Epidermal melanocyte (primary cell): ENCODE results near the gene LURAP1L.
A peak's percentile ranks its signal among the peaks of the same experiment; 100 is the strongest.

Experiments
- DNase-seq: peaks from one replicate; pipeline ENCODE4 v3.0.0; 2011; ENCODE audit warnings: low spot score; ENCODE audit not compliant: insufficient read length

Gene LURAP1L

DNA sequence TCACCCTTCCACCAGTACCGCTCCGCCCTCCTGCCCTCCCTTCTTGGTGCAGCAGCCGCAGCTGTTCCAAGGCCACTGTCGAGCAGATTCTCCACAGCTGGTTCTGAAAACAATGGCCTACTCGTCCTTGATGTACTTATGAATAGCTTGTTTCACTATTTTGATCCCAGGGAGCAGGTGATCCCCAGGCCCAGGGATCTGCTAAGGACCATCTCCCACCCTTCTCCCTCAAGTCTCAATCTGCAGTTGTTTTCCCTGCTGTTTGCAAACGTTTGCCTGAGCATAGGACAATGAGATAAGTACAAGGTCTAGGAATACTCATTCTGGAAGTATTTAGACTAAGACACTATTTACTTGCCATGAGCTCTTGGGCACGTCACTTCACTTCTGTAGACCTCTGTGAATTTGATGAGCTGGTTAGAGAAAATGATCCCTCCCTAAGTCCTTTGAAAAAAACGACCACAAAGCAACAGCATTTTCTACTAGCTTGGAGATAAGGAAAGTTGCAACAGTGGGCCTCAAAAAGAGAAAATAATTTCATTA, 1.8 kb downstream of the LURAP1L start:
- DNase-seq: peak; percentile 75

DNA sequence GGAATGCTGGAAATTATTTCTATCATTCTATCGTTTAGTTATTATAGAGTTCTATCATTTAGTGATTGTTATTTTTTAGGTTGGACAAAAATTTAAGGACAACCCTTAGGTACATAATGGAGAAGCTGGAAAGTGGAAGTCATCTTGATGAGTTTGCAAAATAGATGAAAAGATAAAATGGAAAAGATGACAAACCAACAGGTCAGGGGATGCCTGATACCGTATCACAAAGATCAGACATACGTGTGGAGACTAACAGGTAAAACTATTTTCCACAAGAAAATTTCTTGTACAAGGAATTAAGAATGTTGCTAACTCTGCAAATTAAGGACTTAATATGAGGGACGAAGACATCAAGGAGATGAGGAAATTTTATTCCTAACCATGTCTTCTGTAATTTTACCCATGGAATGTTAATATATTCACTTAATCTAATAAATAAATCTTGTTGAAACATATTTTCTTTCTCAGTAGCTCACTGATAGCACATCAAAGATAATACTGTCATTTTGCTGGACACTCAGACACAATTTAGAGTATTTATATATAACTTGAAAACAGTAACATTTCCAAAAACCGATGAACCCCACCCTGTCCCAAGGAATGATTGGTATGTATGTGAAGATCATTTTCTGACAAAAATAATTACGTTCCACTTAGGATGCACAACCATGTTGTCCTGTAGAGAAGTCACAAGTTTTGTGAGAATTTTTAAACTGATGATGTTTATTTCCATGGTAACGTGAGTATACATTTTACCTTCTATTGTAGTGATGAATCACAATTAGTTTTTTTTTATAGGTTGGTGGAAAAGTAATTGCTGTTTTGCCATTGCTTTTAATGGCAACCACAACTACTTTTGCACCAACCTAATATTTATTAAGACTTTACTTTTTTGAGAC, 2.6 kb downstream of the LURAP1L start:
- no peak for DNase-seq

DNA sequence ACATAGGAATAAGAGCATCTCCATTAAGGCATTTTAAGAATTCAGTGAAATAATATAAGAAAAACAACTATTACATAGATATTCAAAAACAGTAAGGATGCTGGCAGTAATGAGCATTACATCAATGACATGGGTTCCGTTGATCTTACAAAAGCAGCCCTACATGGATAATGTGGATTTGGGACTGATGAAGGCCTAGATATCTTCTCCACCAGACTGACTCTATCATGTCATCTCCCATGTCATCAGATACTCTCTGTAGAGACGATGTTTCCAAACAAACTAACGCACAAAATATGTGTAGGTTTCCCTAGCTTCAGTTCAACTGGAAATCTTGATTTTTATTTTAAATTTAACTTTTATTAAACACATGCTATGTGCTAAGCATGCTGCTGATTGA, 3.6 kb downstream of the LURAP1L start:
- DNase-seq: no peak

DNA sequence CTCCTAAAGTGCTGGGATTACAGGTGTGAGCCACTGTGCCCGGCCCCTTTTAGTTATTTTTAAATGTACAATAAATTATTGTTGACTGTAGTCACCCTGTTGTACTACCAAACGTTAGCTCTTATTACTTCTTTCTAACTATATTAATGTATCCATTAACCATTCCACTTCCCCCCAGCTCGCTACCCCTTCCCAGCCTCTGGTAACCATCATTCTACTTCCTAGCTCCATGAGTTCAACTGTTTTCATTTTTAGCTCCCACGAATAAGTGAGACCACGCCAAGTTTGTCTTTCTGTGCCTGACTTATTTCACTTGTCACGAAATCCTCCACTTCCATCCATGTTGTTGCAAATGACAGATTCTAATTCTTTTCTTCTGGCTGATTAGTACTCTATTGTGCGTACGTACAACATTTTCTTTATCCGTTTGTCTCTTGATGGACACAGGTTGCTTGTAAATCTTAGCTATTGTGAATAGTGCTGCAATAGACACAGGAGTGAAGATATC, 6.5 kb downstream of the LURAP1L start:
- DNase-seq: no peak

DNA sequence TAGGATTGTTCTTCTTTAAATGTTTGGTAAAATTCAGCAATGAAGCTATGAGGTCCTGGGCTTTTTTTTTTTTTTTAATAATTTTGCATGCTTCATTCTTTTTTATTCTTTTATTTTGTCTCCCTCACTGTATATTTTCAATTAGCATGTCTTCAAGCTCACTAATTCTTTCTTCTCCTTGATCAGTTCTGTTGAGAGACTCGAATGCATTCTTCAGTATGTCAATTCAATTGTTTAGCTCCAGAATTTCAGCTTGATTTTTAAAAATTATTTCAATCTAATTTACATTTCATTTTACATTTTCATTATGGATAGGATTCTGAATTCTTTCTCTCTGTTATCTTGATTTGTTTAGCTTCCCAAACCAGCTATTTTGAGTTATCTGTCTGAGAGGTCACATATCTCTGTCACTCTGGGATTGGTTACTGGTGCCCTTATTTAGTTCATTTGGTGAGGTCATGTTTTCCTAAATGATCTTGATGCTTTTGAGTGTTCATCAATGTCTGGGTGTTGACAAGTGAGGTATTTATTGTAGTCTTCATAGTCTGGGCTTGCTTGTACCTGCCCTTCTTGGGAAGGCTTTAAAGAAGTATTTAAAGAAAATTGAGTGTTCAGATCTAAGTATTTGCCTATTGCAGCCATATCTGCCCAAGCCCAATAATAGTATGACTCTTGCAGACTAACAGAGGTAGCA, 9.1 kb downstream of the LURAP1L start:
- DNase-seq: no peak

DNA sequence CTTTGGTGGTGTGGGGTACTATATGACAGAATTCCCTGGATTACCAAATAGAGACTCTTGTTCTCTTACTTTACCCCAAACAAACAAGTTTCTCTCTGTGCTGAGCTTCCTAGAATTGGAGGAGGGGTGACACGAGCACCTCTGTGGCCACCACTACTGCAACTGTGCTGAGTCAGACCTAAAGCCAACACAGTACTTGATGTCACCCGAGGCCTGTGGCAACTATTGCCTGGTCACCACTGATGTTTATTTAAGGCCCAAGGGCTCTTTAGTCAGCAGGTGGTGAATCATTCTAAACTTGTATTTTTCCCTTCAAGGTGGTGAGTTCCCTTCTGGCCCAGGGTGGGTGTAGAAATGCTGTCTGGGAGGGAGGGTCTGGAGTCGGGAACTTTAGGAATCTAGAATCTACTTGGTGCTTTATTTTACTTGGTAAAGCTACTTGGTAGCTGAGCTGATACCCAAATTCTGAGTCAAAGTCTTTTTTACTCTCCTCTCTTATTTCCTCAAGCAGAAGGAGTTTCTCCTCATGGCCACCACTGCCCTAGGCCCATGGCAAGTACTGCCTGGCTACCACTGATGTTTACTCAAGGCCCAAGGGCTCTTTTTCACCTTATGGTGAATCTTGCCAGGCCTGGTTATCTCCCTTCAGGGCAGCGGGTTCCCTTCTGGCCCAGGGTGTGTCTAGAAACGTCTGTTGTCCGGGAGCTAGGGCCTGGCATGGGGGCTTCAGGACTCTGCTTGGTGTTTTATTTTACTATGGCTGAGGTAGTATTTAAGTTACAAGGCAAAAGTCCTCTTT, 9.8 kb downstream of the LURAP1L start:
- DNase-seq: no peak

DNA sequence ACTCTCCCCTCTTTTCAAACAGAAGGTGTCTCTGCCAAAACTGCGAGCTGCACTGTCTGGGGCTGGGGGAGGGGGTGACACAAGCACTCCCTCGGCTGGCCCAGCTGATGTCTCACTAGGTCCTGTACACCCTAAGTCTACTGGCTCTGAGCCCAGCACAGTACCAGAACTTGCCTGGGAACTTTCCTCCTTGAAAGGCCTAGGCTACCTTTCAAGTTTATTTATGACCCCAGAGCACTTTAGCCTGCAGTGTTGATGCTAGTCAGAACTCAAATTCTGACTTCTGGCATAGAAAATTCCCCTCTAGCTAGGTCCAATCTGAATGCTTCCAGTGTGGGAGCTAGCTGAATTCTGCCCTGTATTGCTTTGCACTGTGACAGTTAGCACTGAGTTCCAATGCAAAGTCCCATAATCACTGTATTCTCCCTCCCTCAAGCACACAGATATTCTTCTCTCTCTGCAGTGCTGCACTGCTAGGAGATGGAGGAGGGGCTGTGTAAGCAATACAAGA, 10.5 kb downstream of the LURAP1L start:
- no peak for DNase-seq

DNA sequence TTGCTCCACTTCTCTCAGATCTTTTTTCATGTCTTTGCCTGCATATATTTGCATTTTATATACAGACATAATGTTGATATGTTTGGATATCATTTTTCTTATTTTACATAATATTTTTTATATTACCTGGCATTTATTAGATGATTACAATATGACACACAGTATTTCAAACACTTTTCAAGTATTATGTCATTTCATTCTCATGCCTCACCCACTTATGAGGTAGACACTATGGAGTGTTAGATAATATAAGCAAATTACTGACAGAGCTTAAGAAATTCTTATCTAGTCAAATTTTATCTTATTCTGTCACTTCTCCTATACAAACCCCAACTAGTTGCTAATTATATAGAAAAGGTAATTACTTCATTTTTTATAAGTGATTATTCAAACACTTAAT, 11.1 kb downstream of the LURAP1L start:
- no peak for DNase-seq

DNA sequence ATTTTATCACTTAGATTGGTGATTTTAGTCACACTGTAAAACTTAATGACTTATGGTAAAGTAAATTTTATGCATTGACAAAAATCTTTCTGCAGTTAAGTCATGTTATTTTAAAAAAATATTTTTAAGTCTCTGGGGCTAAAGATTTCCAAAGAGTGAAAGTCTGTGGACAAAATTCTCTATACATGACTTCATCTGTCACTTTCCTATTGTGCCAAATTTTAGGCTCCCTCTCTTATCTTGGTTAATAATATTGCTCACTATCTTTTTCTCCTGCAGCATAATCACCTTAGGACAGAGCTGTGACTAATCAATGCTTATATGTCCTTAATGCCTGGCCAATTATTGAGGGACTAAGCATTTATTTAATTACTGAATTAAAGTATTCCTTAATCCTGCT, 15.2 kb downstream of the LURAP1L start:
- DNase-seq: no peak

DNA sequence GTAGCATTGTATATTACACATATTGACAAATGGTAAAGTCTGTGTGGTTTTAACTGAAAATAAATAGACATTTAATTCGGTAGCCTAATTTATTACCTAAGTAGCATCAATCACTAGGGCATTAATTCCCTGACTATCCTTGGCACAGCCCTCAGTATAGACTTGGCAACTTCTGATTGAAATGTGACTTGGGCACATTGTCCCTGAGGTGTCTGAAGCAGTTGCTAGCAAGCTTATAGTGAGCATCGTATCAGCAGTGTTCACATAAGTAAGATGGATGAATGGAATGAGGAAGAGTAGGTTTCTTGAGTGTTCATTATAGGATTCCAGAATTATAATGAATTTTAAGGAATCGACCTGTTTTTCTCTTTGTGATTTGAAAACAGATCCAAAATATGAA, 16.1 kb downstream of the LURAP1L start:
- no peak for DNase-seq

DNA sequence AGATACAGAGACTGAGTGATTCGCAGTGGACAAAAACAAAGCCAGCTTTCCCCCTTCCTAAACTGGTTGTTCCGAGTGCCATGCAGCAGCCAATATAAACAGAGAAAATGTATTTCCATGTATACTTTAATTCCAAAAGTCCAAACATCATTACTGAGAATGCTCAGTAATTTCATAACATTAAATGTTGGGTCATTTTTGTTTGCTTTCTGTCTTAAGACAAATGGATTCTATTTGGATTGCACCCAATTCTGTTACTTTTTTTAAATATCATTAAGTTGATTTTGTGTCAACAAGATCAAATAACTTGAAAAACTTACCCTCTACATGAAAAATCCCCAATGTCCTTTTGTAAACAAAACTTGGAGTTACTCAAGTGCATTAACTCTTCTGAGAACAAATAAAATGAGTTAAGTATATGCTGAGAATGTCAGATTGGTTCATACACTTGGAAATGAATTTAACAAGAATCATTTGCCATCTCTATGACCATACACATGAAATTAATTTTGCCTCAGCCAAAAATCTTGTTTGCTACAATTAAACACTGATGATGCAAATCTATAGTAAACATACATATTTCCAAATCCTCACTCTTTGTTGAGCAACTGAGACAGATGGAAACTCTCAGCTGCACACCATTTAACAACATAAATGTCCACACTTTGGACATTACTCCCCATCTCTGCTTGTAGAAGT, 19.4 kb downstream of the LURAP1L start:
- DNase-seq: no peak

DNA sequence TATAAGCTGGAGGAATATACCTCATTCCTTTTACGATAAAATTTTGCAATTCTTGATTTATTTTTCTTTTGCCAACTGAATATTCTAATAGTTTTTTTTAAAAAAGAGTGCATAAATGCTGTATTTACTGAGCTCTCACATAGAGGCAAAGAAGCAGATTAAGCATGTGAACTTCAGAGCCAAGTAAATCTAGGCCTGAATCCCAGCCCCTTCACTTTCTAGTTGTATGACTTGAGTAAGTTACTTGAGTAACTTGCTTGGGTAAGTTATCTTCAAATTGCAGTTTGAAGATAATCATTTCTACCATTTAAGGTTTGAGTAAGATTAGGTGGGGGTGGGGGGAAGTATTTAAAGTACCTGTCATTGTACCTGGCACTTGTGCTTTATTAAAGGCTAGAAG, 21.8 kb downstream of the LURAP1L start:
- no peak for DNase-seq

DNA sequence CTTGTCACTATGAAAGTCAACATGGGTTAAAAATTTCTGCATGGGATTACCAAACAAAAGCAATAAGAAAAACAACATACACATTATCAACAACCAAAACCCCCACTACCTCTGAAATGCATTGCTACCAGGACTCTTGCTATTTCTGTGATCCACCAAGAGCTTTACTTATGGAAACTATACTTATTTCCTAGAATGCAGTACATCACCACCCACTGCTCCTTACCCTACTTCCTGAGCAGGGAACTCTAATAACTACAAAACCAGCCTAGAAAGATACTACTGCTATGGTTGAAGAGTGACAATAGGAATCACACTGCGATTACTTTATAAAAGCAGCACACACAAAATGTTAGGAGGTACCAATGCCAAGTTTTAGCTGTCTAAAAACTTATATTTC, 22.2 kb downstream of the LURAP1L start:
- no peak for DNase-seq

DNA sequence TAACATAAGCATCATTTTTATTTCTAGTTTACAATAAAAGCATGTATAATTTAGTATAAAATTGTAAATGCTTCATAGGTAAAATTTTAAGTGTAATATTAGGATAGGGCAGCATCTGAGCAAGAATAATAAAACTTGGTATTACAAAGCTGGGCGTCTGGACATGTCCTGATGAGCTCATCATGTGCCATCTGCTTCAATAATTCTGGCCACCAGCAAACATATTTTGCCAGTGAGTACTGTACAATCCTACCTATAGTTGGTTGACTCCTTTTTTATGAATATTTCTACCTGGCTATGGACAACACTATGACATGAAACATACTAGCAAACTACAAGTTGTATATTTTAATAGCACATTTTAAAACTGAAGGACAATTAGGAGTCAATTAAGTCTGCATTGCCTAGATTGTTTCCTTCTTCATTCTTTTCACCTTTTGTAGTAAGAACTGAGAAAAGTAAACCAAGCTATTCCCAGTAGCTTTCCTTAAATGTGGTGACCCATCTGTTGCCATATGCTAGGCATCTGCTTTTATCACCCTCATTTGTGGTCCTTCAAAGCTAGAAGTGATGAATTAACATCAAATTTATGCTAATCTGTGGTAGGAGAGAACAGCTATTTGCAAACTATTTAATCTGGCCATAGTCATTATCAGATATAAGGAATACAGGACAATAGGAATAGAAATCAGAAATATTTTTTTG, 23.4 kb downstream of the LURAP1L start:
- DNase-seq: no peak

DNA sequence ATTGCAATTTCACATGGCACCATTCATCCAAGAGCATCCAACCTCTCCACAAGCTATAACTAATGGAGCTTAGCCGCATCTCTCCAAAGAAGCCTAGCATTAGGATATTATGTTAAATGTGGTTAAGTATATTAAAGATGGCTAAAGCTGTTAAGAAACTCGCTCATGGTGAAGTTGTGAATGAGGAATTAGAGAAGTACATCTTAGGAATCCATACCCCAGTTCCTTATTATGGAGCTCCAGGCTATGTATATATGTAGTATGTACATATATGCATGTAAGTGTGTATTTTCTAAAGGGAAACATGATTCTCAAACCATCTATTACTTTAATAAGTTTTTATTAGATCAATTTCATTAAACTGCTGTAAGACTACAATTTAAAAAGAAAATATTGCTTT, 26.4 kb downstream of the LURAP1L start:
- DNase-seq: no peak

DNA sequence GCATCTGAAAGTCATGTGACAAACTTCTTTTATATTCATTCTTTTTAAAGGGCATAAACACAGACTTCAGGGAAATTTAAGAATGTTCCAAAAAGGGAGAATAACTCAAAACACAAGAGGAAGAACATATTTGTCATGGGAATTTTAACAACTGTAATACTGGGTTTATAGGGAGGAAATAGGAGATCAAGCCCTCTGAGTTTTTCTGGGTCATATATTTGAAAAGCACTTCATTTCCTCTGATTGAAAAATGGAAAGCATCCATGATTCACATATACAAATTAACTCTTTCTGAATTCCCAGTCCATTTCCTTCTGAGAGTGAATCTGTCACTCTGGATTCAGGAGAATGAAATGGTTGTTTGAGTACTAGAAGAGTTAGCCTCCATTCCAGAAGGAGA, 26.8 kb downstream of the LURAP1L start:
- DNase-seq: no peak

DNA sequence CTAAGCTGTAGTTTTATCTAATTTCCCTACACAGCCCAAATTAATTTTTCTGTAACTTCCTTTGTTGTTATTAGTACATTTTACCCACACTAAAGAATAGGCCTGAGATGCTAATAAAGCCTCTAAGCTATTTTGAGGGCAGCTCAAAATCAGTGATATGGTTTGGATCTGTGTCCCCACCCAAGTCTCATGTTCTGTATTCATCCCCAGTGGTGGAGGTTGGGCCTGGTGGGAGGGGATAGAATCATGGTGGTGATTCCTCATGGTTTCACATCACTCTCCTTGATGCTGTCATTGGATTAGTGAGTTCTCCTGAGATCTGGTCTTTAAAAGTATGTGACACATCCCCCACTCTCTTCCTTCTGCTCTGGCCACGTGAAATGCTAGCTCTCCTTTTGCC, 27.3 kb downstream of the LURAP1L start:
- no peak for DNase-seq

DNA sequence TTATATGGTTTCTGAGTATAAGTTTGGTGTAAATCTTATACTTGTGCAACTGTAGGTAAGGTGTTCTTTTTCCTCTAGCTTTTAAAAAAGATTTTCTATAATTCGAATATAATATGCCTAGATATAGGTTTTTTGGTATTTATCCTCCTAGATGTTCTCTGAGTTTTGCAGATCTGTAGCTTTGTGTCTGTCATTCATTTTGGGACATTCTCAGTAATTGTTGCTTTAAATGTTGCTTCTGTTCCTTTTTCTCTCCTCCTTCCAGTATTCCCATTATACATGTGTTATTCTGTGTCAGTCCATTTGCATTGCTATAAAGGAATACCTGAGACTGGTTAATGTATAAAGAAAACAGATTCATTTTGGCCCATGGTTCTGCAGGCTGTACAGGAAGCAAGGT, 33.7 kb downstream of the LURAP1L start:
- no peak for DNase-seq

DNA sequence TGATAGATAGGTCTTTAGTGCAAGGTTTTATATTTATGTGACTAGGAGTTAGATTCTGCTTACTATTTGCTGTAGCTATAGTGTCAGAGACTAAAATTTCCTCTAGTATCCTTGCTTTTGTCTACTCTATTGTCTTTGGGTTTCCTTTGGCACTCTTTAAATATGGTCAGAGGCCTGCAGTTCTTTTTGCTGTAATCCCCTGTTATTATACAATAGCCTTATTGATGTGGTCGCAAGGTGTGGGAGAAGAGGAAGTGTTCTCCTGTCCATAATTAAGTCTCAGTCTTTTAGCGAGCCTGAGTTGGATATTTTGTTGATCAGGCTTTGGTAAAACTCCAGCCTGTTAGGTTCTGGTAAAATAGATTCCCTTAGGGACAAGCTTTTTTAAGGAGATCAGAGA, 34.9 kb downstream of the LURAP1L start:
- DNase-seq: no peak

DNA sequence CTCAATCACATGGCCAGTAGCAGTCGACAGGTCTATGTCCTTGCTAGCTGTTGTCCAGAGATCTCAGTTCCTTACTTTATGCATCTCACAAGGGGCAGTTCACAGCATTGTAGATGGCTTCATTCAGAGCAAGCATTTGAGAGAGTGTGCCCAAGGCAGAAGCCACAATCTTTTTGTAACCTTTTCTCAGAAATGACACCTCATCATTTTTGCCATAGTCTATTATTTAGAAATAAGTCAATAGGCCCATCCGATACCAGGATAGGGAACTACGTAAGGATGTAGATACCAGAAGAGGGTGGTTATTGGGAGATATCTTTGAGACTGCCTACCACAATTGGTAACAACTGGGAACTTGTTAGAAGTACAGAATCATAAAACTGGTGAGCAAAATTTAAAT, 37.1 kb downstream of the LURAP1L start:
- no peak for DNase-seq
